PC-3 (cell line): ENCODE measurements around the gene PPP6C.

Experiments
- CTCF ChIP-seq: fragments of 300-600 bp; sonication (generic); conservative IDR thresholded peaks from 2 replicates; pipeline ENCODE4 v1.5.1; 2017; ENCODE audit warnings: antibody characterized with exemption, low read depth, mild to moderate bottlenecking, low read length
- EZH2 ChIP-seq: fragments of 300-600 bp; sonication (generic); IDR thresholded peaks from one replicate; pipeline ENCODE4 v1.6.1; 2017; ENCODE audit warnings: antibody characterized with exemption, mild to moderate bottlenecking, low read length; ENCODE audit not compliant: unreplicated experiment

GRCh38 chr9:125218621-125219020 lies 29.0 kb upstream of the PPP6C start:
- TF ChIP-seq CTCF (no peak), EZH2 (no peak)
